ENCODE results near the gene ALPK3. TPM values are rescaled to one million over a fixed set of nuclear protein-coding genes. Genes with fewer than 3 reads are reported as not detected.

The ALPK3 gene
- total and polyA plus RNA-seq, 9 of the 15 experiments (the other 6 are each of a cell fraction or from before 2014, with no cell fraction given): 0.04 to 1.0 (median 0.07) TPM; not detected in 2

DNA sequence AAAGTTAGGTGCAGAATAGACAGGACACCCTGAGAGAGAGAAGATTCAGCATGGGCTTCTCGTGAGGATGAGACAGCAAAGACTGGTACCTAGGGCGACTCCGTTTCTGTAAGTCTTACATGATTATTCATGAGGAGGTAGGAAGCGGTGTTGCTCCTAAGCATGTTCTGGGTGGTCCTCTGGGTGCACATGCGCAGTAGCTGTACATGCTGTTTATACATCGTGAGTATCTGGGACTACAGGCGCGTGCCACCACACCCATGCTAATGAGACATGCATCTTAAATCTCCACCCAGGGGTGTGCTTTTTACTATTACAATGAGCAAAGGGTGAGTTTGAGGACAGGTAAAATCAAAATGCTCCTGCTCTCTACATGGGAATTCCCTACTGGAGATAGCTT lies 12.3 kb downstream of the ALPK3 start:
- no peaks in the 10 kb centered on the region for H3K9me3 ChIP-seq (replicated peaks; ENCODE audit: control insufficient read depth, insufficient read depth, low read depth, low read length)
- CTCF ChIA-PET (ENCODE audit: low intra/inter-chr PET ratio): no interaction called here
- H3K36me3 ChIP-seq (ENCODE audit: control insufficient read depth, insufficient read depth, low read length): no peaks in the 10 kb centered on the region
- peaks cover 10 to 27% of the 10 kb centered on the region in 2 experiments; a peak in 3 of 5 replicates for H3K4me1 ChIP-seq (replicated peaks in 1 of 2; ENCODE audit: control insufficient read depth in 2 of 2, insufficient read depth in 2 of 2, low read length in 2 of 2)
- H2AFZ ChIP-seq (ENCODE audit: low read depth, low read length): peak overlapping the region; percentile 58
- H3K9ac ChIP-seq (ENCODE audit: insufficient read depth in 1 of 2, low read depth in 2 of 2, low read length in 2 of 2): no peak overlapping the region
- H3K27ac ChIP-seq (ENCODE audit: extremely low read depth, low read depth, low read length): no peak overlapping the region
- ATAC-seq: peak; percentile 73
- 3% methylated on average over 8 of the region's 8 CpGs for WGBS (ENCODE audit: insufficient coverage, low coverage, missing lambda C conversion rate)
- no TSS peak for BruUV-seq (replicated peaks)
- H3K27me3 ChIP-seq (ENCODE audit: control insufficient read depth in 2 of 2, insufficient read depth in 2 of 2, low read length in 2 of 2): no peaks in the 10 kb centered on the region
- in situ Hi-C loops (cut with MboI) (no loop called here), intact Hi-C loops (cut with micrococcal nuclease) (loop anchor here (10.0 kb wide), 1 partner anchor 185 kb away; no protein-coding TSS in a partner anchor)
- POLR2A ChIA-PET: interaction anchor here (0.9 kb wide), 1 partner anchor 11 kb away, joined by 3 read pairs; no protein-coding TSS in a partner anchor
- DNase-seq (ENCODE audit: extremely low read depth in 1 of 4, low spot score in 3 of 4): peak; percentile 43 to 77 (median 63)
- H3K4me3 ChIP-seq: no peak overlapping the region
- H3K4me2 ChIP-seq (ENCODE audit: insufficient read depth, low read length): peak overlapping the region; percentile 47; the same call in 1 of the 2 replicates
- peak; percentile 80 for FAIRE-seq
- no peaks in the 10 kb centered on the region for H3K9me1 ChIP-seq (ENCODE audit: control insufficient read depth, insufficient read depth, low read length)
- no peaks in the 10 kb centered on the region for H3K79me2 ChIP-seq (ENCODE audit: control insufficient read depth, insufficient read depth, low read length)
- H4K20me1 ChIP-seq (replicated peaks; ENCODE audit: control insufficient read depth, insufficient read depth, low read length): no peaks in the 10 kb centered on the region
- TF ChIP-seq BRCA1 (IDR thresholded peaks at IDR 0.05) (no peak), BRCA1 (CRISPR knock-in tag; IDR thresholded peaks at IDR 0.05) (no peak), NRF1 (conservative IDR thresholded peaks at IDR 0.05 in 1 of 2, IDR thresholded peaks at IDR 0.05 in 1 of 2) (peak; percentile 91 to 93), ZC3H4 (CRISPR knock-in tag; IDR thresholded peaks at IDR 0.05; ENCODE audit: borderline replicate concordance) (no peak), BHLHE40 (IDR thresholded peaks at IDR 0.05; ENCODE audit: low read length) (peak; percentile 74), ZNF780A (CRISPR knock-in tag; IDR thresholded peaks at IDR 0.05) (no peak), HCFC1 (IDR thresholded peaks at IDR 0.05; ENCODE audit: low read depth, low read length) (no peak)
- TF ChIP-seq, protein P1, sequence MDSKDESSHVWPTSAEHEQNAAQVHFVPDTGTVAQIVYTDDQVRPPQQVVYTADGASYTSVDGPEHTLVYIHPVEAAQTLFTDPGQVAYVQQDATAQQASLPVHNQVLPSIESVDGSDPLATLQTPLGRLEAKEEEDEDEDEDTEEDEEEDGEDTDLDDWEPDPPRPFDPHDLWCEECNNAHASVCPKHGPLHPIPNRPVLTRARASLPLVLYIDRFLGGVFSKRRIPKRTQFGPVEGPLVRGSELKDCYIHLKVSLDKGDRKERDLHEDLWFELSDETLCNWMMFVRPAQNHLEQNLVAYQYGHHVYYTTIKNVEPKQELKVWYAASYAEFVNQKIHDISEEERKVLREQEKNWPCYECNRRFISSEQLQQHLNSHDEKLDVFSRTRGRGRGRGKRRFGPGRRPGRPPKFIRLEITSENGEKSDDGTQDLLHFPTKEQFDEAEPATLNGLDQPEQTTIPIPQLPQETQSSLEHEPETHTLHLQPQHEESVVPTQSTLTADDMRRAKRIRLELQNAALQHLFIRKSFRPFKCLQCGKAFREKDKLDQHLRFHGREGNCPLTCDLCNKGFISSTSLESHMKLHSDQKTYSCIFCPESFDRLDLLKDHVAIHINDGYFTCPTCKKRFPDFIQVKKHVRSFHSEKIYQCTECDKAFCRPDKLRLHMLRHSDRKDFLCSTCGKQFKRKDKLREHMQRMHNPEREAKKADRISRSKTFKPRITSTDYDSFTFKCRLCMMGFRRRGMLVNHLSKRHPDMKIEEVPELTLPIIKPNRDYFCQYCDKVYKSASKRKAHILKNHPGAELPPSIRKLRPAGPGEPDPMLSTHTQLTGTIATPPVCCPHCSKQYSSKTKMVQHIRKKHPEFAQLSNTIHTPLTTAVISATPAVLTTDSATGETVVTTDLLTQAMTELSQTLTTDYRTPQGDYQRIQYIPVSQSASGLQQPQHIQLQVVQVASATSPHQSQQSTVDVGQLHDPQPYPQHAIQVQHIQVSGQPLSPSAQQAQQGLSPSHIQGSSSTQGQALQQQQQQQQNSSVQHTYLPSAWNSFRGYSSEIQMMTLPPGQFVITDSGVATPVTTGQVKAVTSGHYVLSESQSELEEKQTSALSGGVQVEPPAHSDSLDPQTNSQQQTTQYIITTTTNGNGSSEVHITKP (IDR thresholded peaks at IDR 0.05; ENCODE audit: partially characterized antibody): peak; percentile 17
- TF ChIP-seq, protein P2, sequence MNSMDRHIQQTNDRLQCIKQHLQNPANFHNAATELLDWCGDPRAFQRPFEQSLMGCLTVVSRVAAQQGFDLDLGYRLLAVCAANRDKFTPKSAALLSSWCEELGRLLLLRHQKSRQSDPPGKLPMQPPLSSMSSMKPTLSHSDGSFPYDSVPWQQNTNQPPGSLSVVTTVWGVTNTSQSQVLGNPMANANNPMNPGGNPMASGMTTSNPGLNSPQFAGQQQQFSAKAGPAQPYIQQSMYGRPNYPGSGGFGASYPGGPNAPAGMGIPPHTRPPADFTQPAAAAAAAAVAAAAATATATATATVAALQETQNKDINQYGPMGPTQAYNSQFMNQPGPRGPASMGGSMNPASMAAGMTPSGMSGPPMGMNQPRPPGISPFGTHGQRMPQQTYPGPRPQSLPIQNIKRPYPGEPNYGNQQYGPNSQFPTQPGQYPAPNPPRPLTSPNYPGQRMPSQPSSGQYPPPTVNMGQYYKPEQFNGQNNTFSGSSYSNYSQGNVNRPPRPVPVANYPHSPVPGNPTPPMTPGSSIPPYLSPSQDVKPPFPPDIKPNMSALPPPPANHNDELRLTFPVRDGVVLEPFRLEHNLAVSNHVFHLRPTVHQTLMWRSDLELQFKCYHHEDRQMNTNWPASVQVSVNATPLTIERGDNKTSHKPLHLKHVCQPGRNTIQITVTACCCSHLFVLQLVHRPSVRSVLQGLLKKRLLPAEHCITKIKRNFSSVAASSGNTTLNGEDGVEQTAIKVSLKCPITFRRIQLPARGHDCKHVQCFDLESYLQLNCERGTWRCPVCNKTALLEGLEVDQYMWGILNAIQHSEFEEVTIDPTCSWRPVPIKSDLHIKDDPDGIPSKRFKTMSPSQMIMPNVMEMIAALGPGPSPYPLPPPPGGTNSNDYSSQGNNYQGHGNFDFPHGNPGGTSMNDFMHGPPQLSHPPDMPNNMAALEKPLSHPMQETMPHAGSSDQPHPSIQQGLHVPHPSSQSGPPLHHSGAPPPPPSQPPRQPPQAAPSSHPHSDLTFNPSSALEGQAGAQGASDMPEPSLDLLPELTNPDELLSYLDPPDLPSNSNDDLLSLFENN (IDR thresholded peaks at IDR 0.05; ENCODE audit: low read depth in 2 of 2, low read length in 2 of 2): no peak

Data from K562 (cell line).